GM18517 (cell line): Measurements from ENCODE around the gene TNNC2.
A peak's percentile ranks its signal among the peaks of the same experiment; 100 is the strongest.
"Not testable (repeated sequence)": the region's sequence is repeated elsewhere in the genome, so short reads cannot be mapped to it uniquely, and the experiment has no call there.

ENCODE experiments used
- ATAC-seq: cut with Tn5 transposase; IDR thresholded peaks from one replicate; pipeline ENCODE4 v1.9.1; 2021; ENCODE audit warnings: mild to moderate bottlenecking, moderate library complexity; ENCODE audit not compliant: unreplicated experiment

The TNNC2 gene

DNA sequence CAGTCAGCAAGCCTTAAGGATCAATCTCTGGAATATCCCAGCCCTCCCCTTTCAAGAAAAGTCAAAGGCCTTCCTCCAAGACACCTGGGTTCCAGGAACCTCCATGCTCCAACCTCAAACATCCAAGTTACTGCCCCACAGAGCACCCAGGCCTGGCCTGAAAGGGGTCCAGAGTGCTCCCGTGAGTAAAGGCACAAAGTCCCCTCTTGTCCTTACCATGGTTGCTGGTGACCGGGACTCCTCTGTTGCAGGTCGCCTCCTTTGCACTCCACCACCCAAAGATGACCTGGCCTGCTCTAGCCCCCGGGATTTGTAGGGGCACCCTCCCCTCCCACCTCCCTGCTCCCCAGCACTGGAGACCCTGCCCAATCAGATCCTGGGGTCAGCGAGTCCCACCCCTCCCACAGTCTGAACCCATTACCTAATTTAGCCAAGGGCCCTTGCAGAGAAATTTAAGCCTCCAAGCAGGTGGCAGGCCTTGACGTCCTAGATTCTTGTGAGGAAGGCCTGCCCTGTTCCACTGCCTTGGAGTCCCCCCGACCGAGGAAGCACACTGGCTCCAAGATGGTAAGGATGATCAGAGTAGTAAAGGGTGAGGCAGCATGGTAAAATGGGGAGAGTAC is at the start of gene TNNC2:
Gene TNNC2, minus strand, starts transcription at position 283 of the 623 bp plus-strand sequence. Its CDS starts 64 bp downstream, at position 219.
- ATAC-seq, result no peak

DNA sequence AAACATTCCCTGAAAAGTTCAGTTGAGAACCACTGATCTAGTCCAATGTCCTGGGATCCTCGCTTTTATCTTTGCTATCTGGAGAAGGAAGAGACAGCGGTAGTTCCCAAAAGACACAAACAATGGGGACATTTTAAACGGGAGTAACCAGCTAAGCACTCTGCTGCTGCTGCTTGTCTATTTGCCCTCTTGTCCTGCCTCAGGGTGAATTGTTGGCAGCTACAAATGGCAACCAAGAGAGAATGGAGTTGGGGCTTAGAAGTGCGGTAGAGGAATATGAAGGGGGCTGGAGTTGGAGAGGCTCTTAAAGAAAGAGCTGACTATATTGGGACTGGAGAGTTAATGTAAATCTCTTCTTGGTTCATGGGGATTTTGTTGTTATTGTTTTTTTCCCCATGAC is 47.5 kb upstream of the TNNC2 start:
- ATAC-seq, result no peak

DNA sequence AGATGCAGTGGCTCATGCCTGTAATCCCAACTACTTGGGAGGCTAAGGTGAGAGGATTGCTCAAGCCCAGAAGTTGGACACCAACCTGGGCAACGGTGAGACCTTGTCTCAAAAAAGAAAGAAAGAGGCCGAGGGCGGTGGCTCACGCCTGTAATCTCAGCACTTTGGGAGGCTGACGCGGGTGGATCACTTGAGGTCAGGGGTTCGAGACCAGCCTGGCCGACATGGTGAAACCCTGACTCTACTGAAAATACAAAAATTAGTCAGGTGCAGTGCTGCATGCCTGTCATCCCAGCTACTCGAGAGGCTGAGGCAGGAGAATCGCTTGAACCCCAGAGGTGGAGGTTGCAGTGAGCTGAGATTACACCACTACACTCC is 47.0 kb upstream of the TNNC2 start:
- not testable (repeated sequence) for ATAC-seq

DNA sequence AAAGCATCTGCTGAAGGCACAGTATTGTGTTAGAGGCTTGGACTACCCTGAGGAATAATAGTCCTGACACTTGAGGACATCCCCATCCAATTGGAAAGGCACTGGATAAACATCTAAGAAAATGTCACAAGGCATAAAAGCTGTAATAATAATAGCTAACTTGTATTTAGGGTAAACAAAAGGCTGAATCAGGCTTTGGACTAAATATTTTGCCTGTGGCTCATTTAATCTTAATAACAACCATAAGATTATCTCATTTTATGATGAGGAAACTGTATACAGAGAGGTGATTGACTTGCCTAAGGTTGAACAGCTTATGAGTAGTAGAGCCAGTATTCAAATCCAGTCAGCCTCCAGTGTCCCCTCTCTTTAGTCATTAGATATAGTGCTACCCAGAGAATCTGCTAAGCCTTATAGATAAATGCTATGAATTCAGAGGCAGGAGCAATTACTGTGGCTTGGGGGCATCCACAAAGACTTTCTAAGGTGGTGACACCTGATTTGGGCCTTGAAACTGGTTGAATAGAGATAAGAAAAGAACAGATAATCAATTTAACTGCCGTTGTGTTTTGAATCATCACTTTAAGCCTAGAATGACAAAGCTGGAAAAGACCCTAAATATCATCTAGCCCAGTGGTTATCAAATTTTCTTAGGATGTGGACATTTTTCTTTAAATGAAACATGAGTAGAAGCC is 46.4 kb upstream of the TNNC2 start:
- ATAC-seq, result no peak

DNA sequence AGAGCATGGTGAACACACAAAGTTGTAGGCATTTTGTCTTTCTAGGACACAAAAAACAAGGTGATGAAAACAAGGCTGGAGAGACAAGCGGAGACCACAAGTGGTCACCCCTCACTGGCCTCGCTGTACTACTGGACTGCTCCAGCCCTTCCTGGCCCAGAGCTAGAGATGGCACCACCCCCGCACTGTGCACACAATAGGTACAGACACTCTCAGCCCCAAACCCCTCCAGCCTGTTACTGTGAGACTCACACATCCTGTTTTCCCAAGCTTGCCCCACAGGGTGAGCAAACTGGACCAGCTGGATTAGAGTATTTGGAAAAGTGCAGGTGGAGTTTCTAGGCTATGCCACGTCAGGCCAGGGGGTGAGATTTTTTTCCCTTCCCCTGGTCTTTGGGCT is 45.5 kb upstream of the TNNC2 start:
- ATAC-seq, result no peak

DNA sequence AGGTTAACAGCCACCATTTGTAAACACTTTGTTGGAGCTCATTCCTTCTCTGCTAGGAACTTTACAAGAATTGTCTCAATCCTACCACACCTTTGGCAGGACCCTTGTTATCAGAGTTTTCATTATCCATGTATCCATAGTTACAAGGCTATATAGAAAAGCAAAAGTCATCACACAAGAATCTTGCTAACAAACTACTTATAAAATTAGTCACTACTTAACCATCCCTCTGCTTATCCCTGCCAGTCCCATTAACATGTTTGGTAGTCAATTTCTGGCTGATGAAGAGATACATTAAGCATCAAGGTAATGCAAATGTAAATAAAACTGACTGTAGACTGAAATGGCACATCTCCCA is 40.7 kb upstream of the TNNC2 start:
- ATAC-seq, result no peak

DNA sequence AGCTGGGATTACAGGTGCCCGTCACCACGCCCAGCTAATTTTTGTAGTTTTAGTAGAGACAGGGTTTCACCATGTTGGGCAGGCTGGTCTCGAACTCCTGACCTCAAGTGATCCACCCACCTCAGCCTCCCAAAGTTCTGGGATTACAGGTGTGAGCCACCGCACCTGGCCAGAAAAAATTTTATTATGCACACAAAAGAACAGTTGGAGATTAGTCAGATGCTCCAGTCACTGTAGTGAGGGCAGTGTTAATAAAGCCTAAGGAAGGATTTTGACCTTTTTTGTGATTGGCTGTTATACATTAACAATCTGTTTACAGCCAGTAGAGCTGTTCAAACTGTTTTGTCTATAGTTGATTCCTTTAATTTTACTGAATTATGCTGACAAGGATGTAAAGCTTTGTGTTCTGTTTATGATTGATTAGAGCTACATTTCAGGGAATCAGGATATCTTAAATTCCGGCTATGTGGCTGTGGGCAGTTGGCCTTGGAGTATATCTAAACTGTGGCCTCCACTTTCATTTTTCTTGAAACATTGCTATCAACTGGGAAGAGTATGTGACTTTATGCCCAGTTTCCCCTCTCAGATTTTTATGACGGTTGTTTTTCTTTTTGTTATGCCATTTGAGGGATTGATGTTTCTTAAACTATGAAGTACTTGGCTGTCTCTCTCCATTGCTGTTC is 40.2 kb upstream of the TNNC2 start:
- ATAC-seq, result no peak

DNA sequence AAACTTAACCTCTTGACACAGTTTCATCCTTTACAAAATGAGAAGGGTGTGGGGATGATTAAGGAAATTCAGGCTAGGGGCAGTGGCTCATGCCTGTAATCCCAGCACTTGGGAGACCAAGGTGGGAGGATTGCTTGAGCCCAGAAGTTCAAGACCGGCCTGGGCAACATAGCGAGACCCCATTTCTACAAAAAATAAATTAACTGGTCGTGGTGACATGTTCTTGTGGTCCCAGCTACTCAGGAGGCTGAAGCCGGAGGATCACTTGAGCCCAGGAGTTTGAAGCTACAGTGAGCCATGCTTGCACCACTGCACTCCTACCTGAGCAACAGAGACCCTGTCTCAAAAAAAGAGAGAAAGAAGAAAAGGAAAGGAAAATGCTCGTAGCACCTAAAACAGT is 39.3 kb upstream of the TNNC2 start:
- ATAC-seq, result no peak

DNA sequence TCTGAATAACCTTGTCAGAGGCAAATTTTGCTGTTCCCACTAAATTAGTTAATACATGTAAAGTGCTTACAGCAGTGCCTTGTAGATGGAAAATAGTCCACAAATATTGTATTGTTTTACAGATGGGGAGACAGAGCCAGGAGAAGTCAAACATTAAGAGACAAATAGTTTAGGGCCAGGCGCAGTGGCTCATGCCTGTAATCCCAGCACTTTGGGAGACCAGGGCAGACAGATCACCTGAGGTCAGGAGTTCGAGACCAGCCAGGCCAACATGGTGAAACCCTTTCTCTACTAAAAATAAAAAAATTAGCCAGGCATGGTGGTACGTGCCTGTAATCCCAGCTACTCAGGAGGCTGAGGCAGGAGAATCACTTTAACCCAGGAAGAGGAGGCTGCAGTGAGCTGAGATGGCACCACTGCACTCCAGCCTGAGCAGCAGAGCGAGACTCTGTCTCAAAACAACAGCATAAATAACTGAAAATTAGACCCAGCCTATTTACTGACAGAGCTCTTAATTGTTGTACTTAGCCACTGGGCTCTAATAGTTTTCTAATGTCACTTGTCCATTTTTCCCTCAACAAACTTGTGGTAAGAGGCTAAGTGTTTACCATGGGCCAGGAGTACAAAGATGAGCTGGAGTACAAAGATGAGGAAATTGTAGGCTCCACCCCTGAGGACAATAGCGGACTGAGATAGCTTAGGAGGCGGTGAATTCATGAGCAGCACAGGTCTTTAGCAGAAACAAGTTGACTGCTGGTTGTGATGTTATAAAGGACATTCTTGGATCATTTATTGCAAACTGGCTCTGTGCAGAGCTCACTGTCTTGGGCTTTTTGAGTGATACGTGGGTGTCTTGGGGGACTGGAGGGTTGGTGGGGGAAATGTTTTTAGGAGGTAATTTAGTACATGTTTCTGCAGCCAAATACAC is 36.7 kb upstream of the TNNC2 start:
- ATAC-seq, result no peak

DNA sequence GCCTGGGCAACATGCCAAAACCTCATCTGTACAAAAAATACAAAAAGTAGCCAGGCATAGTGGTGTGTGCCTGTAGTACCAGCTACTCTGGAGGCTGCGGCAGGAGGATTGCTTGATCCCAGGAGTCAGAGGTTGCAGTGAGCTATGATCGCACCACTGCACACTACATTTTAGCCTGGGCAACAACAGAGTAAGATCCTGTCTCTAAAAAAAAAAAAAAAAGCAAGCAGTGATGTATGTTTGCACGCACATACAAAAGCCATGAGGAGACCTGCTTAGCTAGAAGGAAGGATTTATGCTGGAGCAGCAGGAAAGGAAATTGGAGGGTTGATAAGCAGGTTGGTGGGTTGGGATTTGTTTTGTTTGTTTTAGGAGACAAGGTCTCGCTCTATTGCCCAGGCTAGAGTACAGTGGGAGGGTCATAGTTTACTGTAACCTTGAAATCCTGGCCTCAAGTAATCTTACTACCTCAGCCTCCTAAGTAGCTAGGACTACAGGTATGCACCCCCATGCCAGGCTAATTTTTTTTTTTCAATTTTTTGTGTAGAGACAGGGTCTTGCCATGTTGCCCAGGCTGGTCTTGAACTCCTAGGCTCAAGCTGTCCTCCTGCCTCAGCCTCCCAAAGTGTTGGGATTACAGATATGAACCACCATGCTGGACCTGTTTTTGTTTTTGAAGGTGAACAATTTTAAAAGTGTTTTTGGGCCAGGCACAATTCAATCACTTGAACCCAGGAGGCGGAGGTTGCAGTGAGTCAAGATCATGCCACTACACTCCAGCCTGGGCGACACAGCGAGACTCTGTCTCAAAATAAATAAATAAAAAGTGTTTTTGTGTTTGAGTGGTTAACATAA is 34.3 kb upstream of the TNNC2 start:
- no peak for ATAC-seq

DNA sequence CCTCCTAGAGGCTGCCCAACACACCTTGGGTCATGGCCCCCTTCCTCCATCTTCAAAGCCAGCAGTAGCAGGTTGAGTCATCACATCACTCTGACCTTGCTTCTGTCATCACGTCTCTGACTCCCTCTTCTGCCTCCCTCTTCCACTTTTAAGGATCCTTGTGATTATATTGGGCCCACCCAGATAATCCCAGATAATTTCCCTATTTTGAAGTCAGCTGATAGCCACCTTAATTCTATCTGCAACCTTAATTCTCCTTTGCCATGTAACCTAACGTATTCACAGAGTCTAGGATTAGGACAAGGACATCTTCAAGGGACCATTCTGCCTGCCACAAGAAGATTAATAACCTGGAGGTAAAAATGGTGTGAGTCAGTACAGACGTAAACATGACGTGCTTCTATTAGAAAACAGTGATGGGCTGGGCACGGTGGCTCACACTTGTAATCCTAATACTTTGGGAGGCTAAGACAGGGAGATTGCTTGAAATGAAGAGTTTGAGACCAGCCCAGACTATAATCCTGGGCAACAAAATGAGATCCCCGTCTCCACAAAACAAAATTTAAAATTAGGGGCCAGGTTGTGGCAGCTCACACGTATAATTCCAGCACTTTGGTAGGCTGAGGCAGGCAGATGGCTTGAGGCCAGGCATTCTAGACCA is 33.6 kb upstream of the TNNC2 start:
- ATAC-seq, result no peak

DNA sequence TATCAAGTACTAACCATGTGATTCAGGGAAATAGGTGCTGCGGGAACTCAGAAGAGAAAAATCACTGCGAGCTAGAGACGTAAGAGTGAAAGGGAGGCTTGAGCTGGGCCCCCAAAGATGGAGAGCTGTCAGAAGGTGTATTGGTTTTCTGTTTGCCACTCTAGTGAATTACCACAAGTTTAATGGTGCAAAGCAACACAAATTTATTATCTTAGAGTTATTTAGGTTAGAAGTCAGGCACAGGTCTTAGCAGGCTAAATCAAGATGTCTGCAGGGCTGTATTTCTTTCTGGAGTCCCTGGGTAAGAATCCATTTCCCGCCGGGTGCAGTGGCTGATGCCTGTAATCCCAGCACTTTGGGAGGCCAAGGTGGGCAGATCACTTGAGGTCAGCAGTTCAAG is 32.8 kb upstream of the TNNC2 start:
- no peak for ATAC-seq

DNA sequence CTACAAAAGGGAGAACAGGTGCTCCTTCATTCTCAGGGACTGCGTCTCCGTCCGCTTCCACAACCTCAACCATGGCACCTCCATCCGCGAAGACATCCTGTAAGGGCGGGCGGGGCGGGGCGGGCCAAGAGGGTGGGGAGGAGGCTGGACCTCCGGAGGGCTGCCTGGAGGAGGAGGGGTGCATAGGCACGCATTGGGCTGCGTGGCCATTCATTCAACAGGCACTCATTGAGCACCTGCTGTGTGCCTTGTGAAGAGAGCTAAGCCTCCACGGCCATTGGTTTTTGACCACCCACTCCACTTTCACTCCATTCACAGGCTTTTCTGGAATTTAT is 30.7 kb upstream of the TNNC2 start:
- no peak for ATAC-seq

DNA sequence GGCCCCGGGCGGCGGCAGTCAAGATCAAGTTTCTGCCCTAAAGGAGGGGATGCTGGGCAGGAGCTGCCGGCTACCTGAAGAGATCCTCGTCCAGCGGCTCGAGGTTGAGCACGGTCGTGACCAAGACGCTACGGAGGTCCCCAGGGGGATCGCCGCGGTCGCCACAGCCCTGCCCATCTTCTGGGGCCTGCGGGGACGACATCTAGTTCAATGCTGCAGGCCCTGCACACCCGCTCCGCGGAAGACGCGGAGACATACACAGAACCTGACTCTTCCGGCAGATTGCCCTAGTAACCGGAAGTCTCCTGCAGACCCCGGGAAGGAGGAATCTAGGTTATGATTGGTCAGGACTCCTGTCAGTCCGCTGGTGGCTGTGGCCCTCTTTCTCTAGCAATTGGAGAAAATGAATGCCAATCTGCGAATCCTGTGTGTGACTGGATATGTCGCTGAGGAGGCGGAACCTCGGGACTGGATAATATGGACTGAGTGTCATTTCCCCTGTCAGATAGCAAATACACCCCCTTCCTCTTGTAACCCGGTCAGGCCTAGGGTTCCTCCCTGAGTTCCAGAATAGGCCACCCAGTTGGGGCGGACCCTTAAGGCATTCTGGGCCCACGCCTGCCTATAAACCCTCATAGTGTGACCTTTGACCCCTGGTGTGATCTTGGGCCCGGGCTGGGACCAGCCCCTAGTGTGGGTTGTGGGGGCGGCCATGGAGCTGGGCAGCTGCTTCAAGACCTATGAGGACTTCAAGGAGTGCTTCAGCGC is 30.2 kb upstream of the TNNC2 start, which contains the start of the genes ACOT8 and ZSWIM3:
Gene ACOT8, minus strand, starts transcription at position 279 of the 768 bp plus-strand sequence. Its CDS starts 77 bp downstream, at position 202.
Gene ZSWIM3, plus strand, starts transcription at position 501 of the 768 bp plus-strand sequence. Its CDS starts 212 bp downstream, at position 713.
- ATAC-seq, result peak; percentile 96

DNA sequence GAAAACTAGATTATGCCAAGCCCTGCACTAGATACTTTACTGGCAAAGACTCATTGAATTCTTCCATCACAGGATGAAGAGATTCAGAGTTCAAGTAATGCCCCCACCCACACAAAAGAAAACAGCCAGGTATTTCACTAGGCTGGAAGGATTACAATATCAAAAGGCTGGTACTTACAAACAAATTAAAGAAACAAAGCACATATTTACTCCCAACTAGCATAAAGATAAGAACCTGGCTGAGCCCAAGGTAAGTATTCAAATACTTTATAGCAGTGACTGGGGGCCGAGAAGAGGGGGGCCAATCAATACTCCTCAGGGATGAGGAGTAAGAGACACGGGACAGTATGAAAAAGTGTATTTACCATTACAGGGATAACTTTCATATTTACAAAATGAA is 26.4 kb upstream of the TNNC2 start:
- ATAC-seq, result no peak

DNA sequence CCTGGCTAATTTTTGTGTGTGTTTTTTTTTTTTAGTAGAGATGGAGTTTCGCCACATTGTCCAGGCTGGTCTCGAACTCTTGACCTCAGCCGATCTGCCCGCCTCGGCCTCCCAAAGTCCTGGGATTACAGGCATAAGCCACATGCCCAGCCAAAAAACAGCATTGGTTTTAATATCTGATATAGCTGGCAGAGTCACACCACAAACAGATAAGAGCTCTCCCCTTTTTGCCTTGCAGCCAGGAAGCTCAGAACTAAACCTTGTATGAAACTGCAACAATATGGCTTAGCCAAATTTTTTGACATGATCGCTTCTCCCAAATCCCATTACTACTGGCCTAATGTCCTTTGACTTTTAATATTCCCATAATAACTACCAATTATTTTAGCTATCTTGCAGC is 25.2 kb upstream of the TNNC2 start:
- ATAC-seq, result no peak

DNA sequence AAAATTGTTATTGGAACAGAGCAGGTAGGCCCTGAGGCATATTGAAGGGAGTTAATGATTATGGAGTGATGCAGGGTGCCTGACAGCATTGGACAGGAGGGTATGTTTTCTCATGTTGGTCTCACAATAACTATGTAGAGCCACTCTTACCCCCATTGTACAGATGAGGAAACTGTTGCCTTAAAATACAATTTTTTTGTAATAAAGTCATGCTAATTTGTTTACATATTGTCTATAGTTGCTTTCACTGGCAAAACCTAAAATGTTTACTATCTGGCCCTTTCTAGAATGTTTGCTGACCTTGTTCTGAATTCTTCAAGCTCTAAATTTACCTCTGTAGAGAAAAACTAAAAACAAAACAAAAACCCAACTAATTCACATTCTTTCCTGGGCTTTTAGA is 24.4 kb upstream of the TNNC2 start:
- ATAC-seq, result no peak

DNA sequence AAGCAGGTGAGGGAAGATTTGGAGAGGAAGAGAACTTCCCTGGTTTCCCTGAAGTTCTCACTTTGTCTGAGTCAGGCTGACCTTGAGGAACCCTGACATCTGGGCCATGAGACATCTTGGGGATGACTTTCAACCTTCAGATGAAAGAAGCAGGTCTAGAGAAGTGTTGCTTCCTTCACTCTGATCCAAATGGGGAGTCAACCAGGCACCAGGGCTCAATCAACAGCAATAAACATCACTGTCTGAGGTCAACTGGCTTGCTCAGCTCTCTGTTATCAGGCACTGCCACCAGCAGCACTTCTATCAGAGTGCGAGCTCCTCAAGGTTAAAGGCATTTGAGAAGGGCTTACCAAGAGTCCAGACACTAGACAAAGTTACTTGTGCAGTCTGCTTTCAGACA is 23.8 kb upstream of the TNNC2 start:
- ATAC-seq, result no peak

DNA sequence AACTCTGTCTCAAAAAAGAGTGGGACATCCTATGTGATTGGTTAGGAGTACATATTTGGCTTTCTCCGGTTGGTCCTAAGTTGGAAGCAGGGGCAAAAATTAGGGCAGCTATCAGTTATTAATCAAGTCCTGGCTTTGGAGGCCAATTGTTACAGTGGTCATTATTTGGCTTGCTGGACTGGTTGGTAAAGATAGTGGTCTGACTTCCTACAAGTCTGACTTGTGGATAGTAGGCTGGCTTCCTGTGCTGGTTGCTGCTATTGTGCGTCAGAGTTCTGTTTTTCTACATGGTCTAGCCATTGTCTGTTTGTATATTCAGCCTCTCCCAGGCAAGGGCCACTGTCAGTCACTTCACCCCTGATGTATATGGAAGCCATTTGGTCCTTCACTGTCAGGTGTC is 23.1 kb upstream of the TNNC2 start:
- no peak for ATAC-seq
